SJSA1 (cell line): ENCODE measurements around the gene SLC7A8. TPM values are rescaled to one million over a fixed set of nuclear protein-coding genes. Genes with fewer than 3 reads are reported as not detected.

Experiments
- DNase-seq, 2 experiments: peaks; one replicate each; pipeline ENCODE4 v3.0.0-alpha.2; 2015 to 2020; ENCODE audit warnings: low spot score in 2 of 2, low read depth in 1 of 2
- H3K27ac ChIP-seq: fragments of 250-450 bp; sonication (Bioruptor Pico); 2 replicates; pipeline ENCODE4 v1.5.1; 2020; ENCODE audit warnings: mild to moderate bottlenecking, moderate library complexity
- H3K27me3 ChIP-seq: fragments of 250-450 bp; sonication (Bioruptor Pico); replicated peaks from 2 replicates; pipeline ENCODE4 v1.5.1; 2020; ENCODE audit warnings: mild to moderate bottlenecking, moderate library complexity
- H3K36me3 ChIP-seq: fragments of 250-450 bp; sonication (Bioruptor Pico); 2 replicates; pipeline ENCODE4 v1.5.1; 2020; ENCODE audit warnings: mild to moderate bottlenecking
- H3K4me1 ChIP-seq: fragments of 250-450 bp; sonication (Bioruptor Pico); replicated peaks from 2 replicates; pipeline ENCODE4 v1.6.1; 2021; ENCODE audit warnings: mild to moderate bottlenecking
- H3K4me3 ChIP-seq: fragments of 250-450 bp; sonication (Bioruptor Pico); 2 replicates; pipeline ENCODE4 v1.5.1; 2020; ENCODE audit warnings: mild to moderate bottlenecking
- H3K9me3 ChIP-seq: fragments of 250-450 bp; sonication (Bioruptor Pico); replicated peaks from 2 replicates; pipeline ENCODE4 v1.5.1; 2020; ENCODE audit warnings: mild to moderate bottlenecking
- total RNA-seq: library from RNA; depleted of rRNA; stranded (reverse); fragments of >200 nt; shearing (Covaris generic); gene quantifications from 2 replicates; pipeline ENCODE4 v1.2.3, GENCODE V29; 2014

SLC7A8 gene
- total RNA-seq, 1 experiment from 2014 or later: 0.45 TPM

GRCh38 chr14:23162005-23162404, 21.5 kb downstream of the SLC7A8 start:
- no peak overlapping the region for H3K27ac ChIP-seq
- no peaks in the 10 kb centered on the region for H3K9me3 ChIP-seq
- no peak overlapping the region for H3K4me3 ChIP-seq
- H3K4me1 ChIP-seq: no peaks in the 10 kb centered on the region
- H3K36me3 ChIP-seq: no peaks in the 10 kb centered on the region
- H3K27me3 ChIP-seq: no peaks in the 10 kb centered on the region
- DNase-seq: no peak

GRCh38 chr14:23160924-23161522, 22.4 kb downstream of the SLC7A8 start:
- Histone ChIP-seq H3K4me1 (no peaks in the 10 kb centered on the region), H3K27ac (no peak overlapping the region), H3K27me3 (no peaks in the 10 kb centered on the region), H3K4me3 (no peak overlapping the region), H3K9me3 (no peaks in the 10 kb centered on the region), H3K36me3 (no peaks in the 10 kb centered on the region)
- DNase-seq: no peak

DNA sequence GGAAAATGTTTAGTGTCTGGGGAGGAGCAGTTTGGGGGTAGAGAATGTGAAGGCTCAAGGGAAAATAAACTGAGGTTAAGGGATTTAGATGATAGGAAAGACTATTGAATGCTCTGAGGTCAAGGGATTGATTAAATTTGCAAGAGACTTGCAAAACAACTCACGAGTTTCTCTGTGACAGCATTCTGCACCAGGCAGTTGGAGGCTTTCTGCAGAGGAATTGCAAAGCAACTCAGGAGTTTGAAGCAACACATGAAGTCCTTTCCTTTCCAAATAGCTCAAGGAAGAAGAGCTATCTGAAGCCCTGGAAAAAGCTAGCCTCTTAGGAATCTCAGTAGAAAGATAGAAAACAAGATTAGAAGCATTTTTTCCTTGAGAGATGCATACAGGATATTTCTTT, 23.9 kb downstream of the SLC7A8 start:
- H3K9me3 ChIP-seq: no peaks in the 10 kb centered on the region
- H3K36me3 ChIP-seq: no peaks in the 10 kb centered on the region
- no peak for DNase-seq
- no peak overlapping the region for H3K4me3 ChIP-seq
- H3K4me1 ChIP-seq: peaks cover 6% of the 10 kb centered on the region
- H3K27me3 ChIP-seq: no peaks in the 10 kb centered on the region
- no peak overlapping the region for H3K27ac ChIP-seq

- no peak for DNase-seq
- Histone ChIP-seq H3K4me3 (no peak overlapping the region), H3K4me1 (peaks cover 6% of the 10 kb centered on the region), H3K9me3 (no peaks in the 10 kb centered on the region), H3K27ac (no peak overlapping the region), H3K36me3 (no peaks in the 10 kb centered on the region), H3K27me3 (no peaks in the 10 kb centered on the region)
Observed at GRCh38 chr14:23158779-23159178, 24.7 kb downstream of the SLC7A8 start.

GRCh38 chr14:23154964-23155587, 28.4 kb downstream of the SLC7A8 start:
- Histone ChIP-seq H3K36me3 (no peaks in the 10 kb centered on the region), H3K27me3 (no peaks in the 10 kb centered on the region), H3K9me3 (no peaks in the 10 kb centered on the region), H3K27ac (no peak overlapping the region), H3K4me3 (no peak overlapping the region), H3K4me1 (peaks cover 6% of the 10 kb centered on the region)
- DNase-seq: peak; percentile 24 to 50

- peaks cover 6% of the 10 kb centered on the region for H3K4me1 ChIP-seq
- DNase-seq: no peak
- H3K9me3 ChIP-seq: no peaks in the 10 kb centered on the region
- no peak overlapping the region for H3K4me3 ChIP-seq
- no peak overlapping the region for H3K27ac ChIP-seq
- H3K27me3 ChIP-seq: no peaks in the 10 kb centered on the region
- no peaks in the 10 kb centered on the region for H3K36me3 ChIP-seq
Observed at GRCh38 chr14:23153851-23154796, 29.3 kb downstream of the SLC7A8 start.

DNA sequence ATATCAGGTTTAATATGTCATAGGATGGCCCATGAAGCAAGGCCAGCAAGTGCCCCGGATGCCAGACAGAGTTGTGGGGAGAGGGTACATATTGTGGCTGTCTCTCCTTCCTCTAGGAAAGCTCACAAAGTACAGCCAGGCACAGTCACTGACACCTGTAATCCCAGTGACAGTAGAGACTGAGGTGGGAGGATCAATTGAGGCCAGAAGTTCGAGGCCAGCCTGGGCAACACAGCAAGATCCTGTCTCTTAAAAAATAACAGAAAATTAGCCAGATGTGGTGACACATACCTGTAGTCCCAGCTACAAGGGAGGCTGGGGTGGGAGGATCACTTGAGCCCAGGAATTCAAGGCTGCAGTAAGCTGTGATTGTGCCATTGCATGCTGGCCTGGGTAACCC, 32.1 kb downstream of the SLC7A8 start:
- no peaks in the 10 kb centered on the region for H3K9me3 ChIP-seq
- H3K36me3 ChIP-seq: no peaks in the 10 kb centered on the region
- H3K4me1 ChIP-seq: peaks cover 6% of the 10 kb centered on the region
- H3K4me3 ChIP-seq: no peak overlapping the region
- H3K27me3 ChIP-seq: no peaks in the 10 kb centered on the region
- H3K27ac ChIP-seq: no peak overlapping the region
- no peak for DNase-seq

GRCh38 chr14:23149745-23150144, 33.7 kb downstream of the SLC7A8 start:
- Histone ChIP-seq H3K4me3 (no peak overlapping the region), H3K27me3 (no peaks in the 10 kb centered on the region), H3K4me1 (no peaks in the 10 kb centered on the region), H3K36me3 (no peaks in the 10 kb centered on the region), H3K27ac (no peak overlapping the region), H3K9me3 (no peaks in the 10 kb centered on the region)
- DNase-seq: no peak

DNA sequence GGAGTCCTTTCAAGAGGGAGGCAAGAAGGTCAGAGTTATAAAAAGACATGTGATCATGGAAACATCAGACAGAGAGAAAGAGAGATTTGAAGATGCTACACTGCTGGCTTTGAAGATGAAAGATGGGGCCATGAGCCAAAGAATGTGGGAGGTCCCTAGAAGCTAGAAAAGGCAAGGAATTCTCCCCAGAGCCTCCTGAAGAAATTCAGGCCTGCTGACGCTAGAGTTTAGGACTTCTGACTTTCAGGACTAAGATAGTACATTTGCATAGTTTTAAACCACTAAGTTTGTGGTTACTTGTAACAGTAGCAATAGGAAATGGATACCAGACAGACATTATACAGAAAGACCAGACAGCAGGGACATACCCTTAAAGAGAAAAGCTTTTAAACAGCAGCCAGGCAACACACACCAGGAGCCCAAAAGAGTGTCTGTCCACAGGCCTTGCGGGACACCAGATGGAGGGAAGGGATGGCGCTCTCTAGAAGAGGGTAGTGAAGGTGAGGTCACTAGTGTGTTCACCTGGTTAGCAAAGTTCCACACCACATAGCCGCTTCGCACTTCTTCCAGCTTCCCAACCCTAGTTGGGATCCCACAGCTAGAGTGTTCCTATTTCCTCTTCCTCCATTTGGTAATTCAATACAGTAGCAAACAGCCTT, 34.7 kb downstream of the SLC7A8 start:
- Histone ChIP-seq H3K36me3 (no peaks in the 10 kb centered on the region), H3K27me3 (no peaks in the 10 kb centered on the region), H3K27ac (no peak overlapping the region), H3K4me1 (no peaks in the 10 kb centered on the region), H3K9me3 (no peaks in the 10 kb centered on the region), H3K4me3 (no peak overlapping the region)
- no peak for DNase-seq

DNA sequence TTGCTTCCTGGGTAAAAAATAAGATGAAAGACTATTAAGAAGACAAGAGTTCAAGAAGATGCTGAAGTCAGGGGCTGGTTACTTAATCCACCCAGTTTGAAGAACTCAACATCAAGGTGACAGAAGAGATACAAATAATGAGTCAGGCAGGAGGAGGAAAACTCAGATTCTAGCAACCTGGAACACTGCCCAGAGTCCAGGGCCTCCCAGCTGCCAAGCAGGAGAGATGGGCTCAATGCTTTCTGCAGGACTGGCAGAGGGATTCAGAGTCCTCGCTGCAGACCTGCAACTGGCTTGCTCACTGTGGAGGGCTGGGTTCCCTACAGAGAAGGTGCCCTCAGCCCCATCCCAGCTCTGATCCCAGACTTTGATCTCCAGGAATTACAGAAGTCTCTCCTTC, 35.8 kb downstream of the SLC7A8 start:
- no peak overlapping the region for H3K27ac ChIP-seq
- H3K4me1 ChIP-seq: no peaks in the 10 kb centered on the region
- no peaks in the 10 kb centered on the region for H3K9me3 ChIP-seq
- no peak overlapping the region for H3K4me3 ChIP-seq
- no peak for DNase-seq
- H3K36me3 ChIP-seq: no peaks in the 10 kb centered on the region
- H3K27me3 ChIP-seq: no peaks in the 10 kb centered on the region

GRCh38 chr14:23146980-23147379, 36.5 kb downstream of the SLC7A8 start:
- no peaks in the 10 kb centered on the region for H3K27me3 ChIP-seq
- no peaks in the 10 kb centered on the region for H3K36me3 ChIP-seq
- H3K9me3 ChIP-seq: no peaks in the 10 kb centered on the region
- DNase-seq: no peak
- H3K4me3 ChIP-seq: no peak overlapping the region
- H3K4me1 ChIP-seq: no peaks in the 10 kb centered on the region
- H3K27ac ChIP-seq: no peak overlapping the region

DNA sequence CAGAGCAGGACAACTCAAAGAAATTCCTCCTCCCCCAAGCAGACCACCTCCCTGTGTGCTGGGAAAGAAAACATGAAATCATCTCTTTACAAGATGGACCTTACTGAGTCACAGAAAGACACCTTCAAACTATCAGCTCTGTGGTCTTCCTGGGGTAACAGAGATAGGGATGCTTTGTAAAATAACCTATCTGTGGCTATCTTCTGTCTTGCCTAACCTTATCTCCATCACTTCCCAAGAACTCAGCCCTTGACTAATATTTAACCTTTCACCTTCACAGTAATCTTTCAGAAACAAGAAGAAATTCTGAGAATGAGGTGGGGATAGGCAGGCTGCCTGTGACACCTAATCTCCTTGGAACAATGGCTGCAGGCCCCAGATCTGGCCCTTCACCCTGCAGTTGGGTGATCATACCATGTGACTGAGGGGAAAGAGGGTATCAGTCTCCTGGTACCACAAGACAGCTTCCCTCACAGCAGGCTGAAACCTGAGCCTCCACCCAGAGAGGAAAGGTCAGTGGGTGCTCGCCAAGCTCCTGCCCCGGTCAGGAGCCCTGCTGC, 37.0 kb downstream of the SLC7A8 start:
- H3K27ac ChIP-seq: no peak overlapping the region
- no peaks in the 10 kb centered on the region for H3K9me3 ChIP-seq
- no peaks in the 10 kb centered on the region for H3K27me3 ChIP-seq
- DNase-seq: no peak
- H3K36me3 ChIP-seq: no peaks in the 10 kb centered on the region
- no peak overlapping the region for H3K4me3 ChIP-seq
- H3K4me1 ChIP-seq: no peaks in the 10 kb centered on the region

GRCh38 chr14:23145794-23146350, 37.6 kb downstream of the SLC7A8 start:
- no peak for DNase-seq
- Histone ChIP-seq H3K4me3 (no peak overlapping the region), H3K36me3 (no peaks in the 10 kb centered on the region), H3K27me3 (no peaks in the 10 kb centered on the region), H3K27ac (no peak overlapping the region), H3K4me1 (no peaks in the 10 kb centered on the region), H3K9me3 (no peaks in the 10 kb centered on the region)
